ENCODE data around the gene EGLN1.
"Not testable (repeated sequence)": the region's sequence is repeated elsewhere in the genome, so short reads cannot be mapped to it uniquely, and the experiment has no call there.

The EGLN1 gene

GRCh38 chr1:231357831-231358354 lies 64.2 kb downstream of the EGLN1 start:
- DNase-seq (ENCODE audit: low spot score), result peak; percentile 66

GRCh38 chr1:231357187-231357772 lies 64.8 kb downstream of the EGLN1 start:
- DNase-seq (ENCODE audit: low spot score), result no peak

GRCh38 chr1:231355171-231355570 lies 66.9 kb downstream of the EGLN1 start:
- no peak for DNase-seq (ENCODE audit: low spot score)

GRCh38 chr1:231354330-231355020 lies 67.6 kb downstream of the EGLN1 start:
- DNase-seq (ENCODE audit: low spot score), result no peak

- no peak for DNase-seq (ENCODE audit: low spot score)
Observed at GRCh38 chr1:231353086-231353485, 69.0 kb downstream of the EGLN1 start.

- no peak for DNase-seq (ENCODE audit: low spot score)
Observed at GRCh38 chr1:231351816-231352215, 70.3 kb downstream of the EGLN1 start.

GRCh38 chr1:231348856-231349255 lies 73.2 kb downstream of the EGLN1 start:
- DNase-seq (ENCODE audit: low spot score), result not testable (repeated sequence)

GRCh38 chr1:231348442-231348841 lies 73.6 kb downstream of the EGLN1 start:
- DNase-seq (ENCODE audit: low spot score), result no peak

- no peak for DNase-seq (ENCODE audit: low spot score)
Observed at GRCh38 chr1:231347961-231348360, 74.1 kb downstream of the EGLN1 start.

- DNase-seq (ENCODE audit: low spot score), result no peak
Observed at GRCh38 chr1:231340328-231341013, 81.6 kb downstream of the EGLN1 start.

- no peak for DNase-seq (ENCODE audit: low spot score)
Observed at GRCh38 chr1:231338270-231339128, 83.6 kb downstream of the EGLN1 start, which contains the start of gene SPRTN. Gene SPRTN, plus strand, starts transcription at chr1:231338293. Its CDS starts 91 bp downstream, at chr1:231338384.

- peak; percentile 97 for DNase-seq (ENCODE audit: low spot score)
Observed at GRCh38 chr1:231337472-231338269, 84.4 kb downstream of the EGLN1 start, which contains the start of gene EXOC8. Gene EXOC8, minus strand, starts transcription at chr1:231337852. Its CDS starts 107 bp downstream, at chr1:231337745.

- DNase-seq (ENCODE audit: low spot score), result peak; percentile 11
Observed at GRCh38 chr1:231337043-231337471, 85.0 kb downstream of the EGLN1 start.

GRCh38 chr1:231335663-231336602 lies 86.2 kb downstream of the EGLN1 start:
- DNase-seq (ENCODE audit: low spot score), result no peak

- DNase-seq (ENCODE audit: low spot score), result no peak
Observed at GRCh38 chr1:231334952-231335351, 87.1 kb downstream of the EGLN1 start.

- no peak for DNase-seq (ENCODE audit: low spot score)
Observed at GRCh38 chr1:231334079-231334666, 87.9 kb downstream of the EGLN1 start.

GRCh38 chr1:231332761-231333160 lies 89.3 kb downstream of the EGLN1 start:
- DNase-seq (ENCODE audit: low spot score), result no peak

GRCh38 chr1:231329483-231329882 lies 92.6 kb downstream of the EGLN1 start:
- no peak for DNase-seq (ENCODE audit: low spot score)

- DNase-seq (ENCODE audit: low spot score), result no peak
Observed at GRCh38 chr1:231327617-231328016, 94.5 kb downstream of the EGLN1 start.

Data from globus pallidus (tissue), 1 donor.